Stimulated activated CD8-positive, alpha-beta memory T cell treated with anti-CD3 and anti-CD28 coated beads, Interleukin-4, amount 100 ng/mL, for 1 hour (primary cell): ENCODE data around the gene IFNL4.
"Not testable (repeated sequence)": the region's sequence is repeated elsewhere in the genome, so short reads cannot be mapped to it uniquely, and the experiment has no call there.

ENCODE experiments used
- DNase-seq, 2 donors: peaks; one replicate each; pipeline ENCODE4 v3.0.0-alpha.2; 2020; ENCODE audit warnings: low read depth in 2 of 2, low spot score in 1 of 2

Gene IFNL4

GRCh38 chr19:39248806-39249205 lies at the start of gene IFNL4:
TSS of gene IFNL4 (minus strand) at chr19:39248856.
- no peak for DNase-seq

GRCh38 chr19:39297931-39298634 lies 49.4 kb upstream of the IFNL4 start:
- peak; percentile 20 to 31 for DNase-seq

GRCh38 chr19:39296906-39297305 lies 48.2 kb upstream of the IFNL4 start:
- no peak for DNase-seq

GRCh38 chr19:39296055-39296645 lies 47.5 kb upstream of the IFNL4 start, which contains the start of gene IFNL1:
TSS of gene IFNL1 (plus strand) at chr19:39296407. CDS start at chr19:39296422, 15 bp downstream.
- no peak for DNase-seq

- DNase-seq = no peak
These were observed 44.7 kb upstream of the IFNL4 start for GRCh38 chr19:39293394-39293793.

GRCh38 chr19:39284032-39284431 lies 35.4 kb upstream of the IFNL4 start:
- no peak for DNase-seq

- no peak for DNase-seq
These were observed 33.4 kb upstream of the IFNL4 start for GRCh38 chr19:39282021-39282420.

GRCh38 chr19:39277598-39277997 lies 28.9 kb upstream of the IFNL4 start:
- DNase-seq = no peak

- DNase-seq = no peak
These were observed 28.1 kb upstream of the IFNL4 start for GRCh38 chr19:39276740-39277139.

- DNase-seq = no peak
These were observed 26.9 kb upstream of the IFNL4 start for GRCh38 chr19:39275578-39275977.

- DNase-seq = not testable (repeated sequence)
These were observed 25.2 kb upstream of the IFNL4 start for GRCh38 chr19:39273859-39274258.

GRCh38 chr19:39270036-39270871 lies 21.6 kb upstream of the IFNL4 start:
- no peak for DNase-seq

- DNase-seq = not testable (repeated sequence)
These were observed 20.7 kb upstream of the IFNL4 start for GRCh38 chr19:39269369-39269768.

GRCh38 chr19:39268531-39269223 lies 20.0 kb upstream of the IFNL4 start:
- DNase-seq = not testable (repeated sequence)

GRCh38 chr19:39268085-39268484 lies 19.4 kb upstream of the IFNL4 start, which contains the start of gene IFNL2:
TSS of gene IFNL2 (plus strand) at chr19:39268396. CDS start at chr19:39268569, 173 bp downstream.
- DNase-seq = not testable (repeated sequence)

- DNase-seq = no peak
These were observed 16.8 kb upstream of the IFNL4 start for GRCh38 chr19:39265321-39265916.

GRCh38 chr19:39264306-39265290 lies 15.9 kb upstream of the IFNL4 start:
- no peak for DNase-seq

GRCh38 chr19:39263912-39264305 lies 15.3 kb upstream of the IFNL4 start:
- no peak for DNase-seq

- no peak for DNase-seq
These were observed 13.8 kb upstream of the IFNL4 start for GRCh38 chr19:39262496-39262895.

GRCh38 chr19:39261704-39262103 lies 13.0 kb upstream of the IFNL4 start:
- no peak for DNase-seq
